Measurements from ENCODE around the gene MCM3.

- TF ChIP-seq CTCF (IDR thresholded peaks at IDR 0.05) (no peak), POLR2AphosphoS5 (IDR thresholded peaks at IDR 0.05; ENCODE audit: low read depth, low read length) (no peak)
Measured at GRCh38 chr6:52249078-52249477, 35.5 kb downstream of the MCM3 start.

Measured in Panc1 (cell line).